H1 (cell line): ENCODE data around the gene ANKRD17. TPM values are rescaled to one million over a fixed set of nuclear protein-coding genes. Genes with fewer than 3 reads are reported as not detected.

Experiments used
- CBX5 ChIP-seq: fragments of 300-800, 300-1000 bp; sonication (generic); IDR thresholded peaks from 2 replicates; pipeline ENCODE4 v1.7.1; 2016; ENCODE audit warnings: antibody characterized with exemption, low read length, low read depth
- CHD2 ChIP-seq: IDR thresholded peaks from 2 replicates; pipeline ENCODE4 v1.6.1; 2012; ENCODE audit warnings: low read length, improper control_type of control experiment
- CTBP2 ChIP-seq: IDR thresholded peaks from 2 replicates; pipeline ENCODE4 v1.7.0; 2011; ENCODE audit warnings: borderline replicate concordance, mild to moderate bottlenecking, moderate library complexity, mixed read lengths, low read length; ENCODE audit not compliant: insufficient read depth, insufficient read length
- EP300 ChIP-seq, 2 experiments: IDR thresholded peaks; 1 replicate in 1 of 2; 2 replicates in 1 of 2; pipeline ENCODE4 v1.6.1; 2011 to 2012; ENCODE audit warnings: low read depth in 2 of 2, low read length in 2 of 2, mild to moderate bottlenecking in 2 of 2, borderline replicate concordance in 1 of 2, inconsistent platforms in 1 of 2, moderate library complexity in 1 of 2
- JUN ChIP-seq: IDR thresholded peaks from 2 replicates; pipeline ENCODE4 v1.6.1; 2011; ENCODE audit warnings: low read depth, mild to moderate bottlenecking, improper control_type of control experiment, low read length
- JUND ChIP-seq: IDR thresholded peaks from 2 replicates; pipeline ENCODE4 v1.6.1; 2011; ENCODE audit warnings: mild to moderate bottlenecking, improper control_type of control experiment, low read length
- KDM1A ChIP-seq: fragments of 200-600, 300-600 bp; sonication (generic); IDR thresholded peaks from 2 replicates; pipeline ENCODE4 v1.7.1; 2016; ENCODE audit warnings: mild to moderate bottlenecking, low read length, borderline replicate concordance
- RAD21 ChIP-seq, 2 experiments: IDR thresholded peaks in 1 of 2; conservative IDR thresholded peaks in 1 of 2; 2 replicates each; pipeline ENCODE4 v1.6.1; 2011; ENCODE audit warnings: low read depth in 2 of 2, low read length in 2 of 2, improper control_type of control experiment in 1 of 2, inconsistent platforms in 1 of 2, mild to moderate bottlenecking in 1 of 2, moderate library complexity in 1 of 2
- SP2 ChIP-seq: IDR thresholded peaks from 2 replicates; pipeline ENCODE4 v1.6.1; 2012; ENCODE audit warnings: mild to moderate bottlenecking, low read length, inconsistent platforms
- polyA plus RNA-seq, 7 experiments: library from polyadenylated mRNA; depleted of rRNA in 3 of 7; stranded (reverse) in 5 of 7; unstranded in 2 of 7; fragments of >200 nt in 5 of 7; fragments of 200-250 nt in 2 of 7; gene quantifications; 1 replicate in 5 of 7; 2 replicates in 1 of 7; 4 replicates in 1 of 7; pipeline versions ENCODE4 v1.2.1 to v1.2.3, GENCODE V29; 2011 to 2013; ENCODE audit warnings: missing spikeins in 2 of 7, mixed read lengths in 2 of 7
- total RNA-seq: library from RNA; stranded (reverse); fragmentation: NEBNext Ultra II Directional; extraction: Animal tissue kit (Norgen Biotek cat#: 25700); gene quantifications from 2 replicates; pipeline ENCODE4 v1.2.1, GENCODE V29; 2021
- TF ChIP-seq, protein P1 (sequence below): fragments of 300-600 bp; sonication (generic); IDR thresholded peaks from 2 replicates; pipeline ENCODE4 v1.7.1; 2012; ENCODE audit warnings: low read length, moderate library complexity, mild to moderate bottlenecking, inconsistent platforms; ENCODE audit not compliant: insufficient replicate concordance

The ANKRD17 gene
- total and polyA plus RNA-seq, 2 of the 8 experiments (the other 6 are each of a cell fraction or from before 2014, with no cell fraction given), result 42.4 to 93.7 TPM

DNA sequence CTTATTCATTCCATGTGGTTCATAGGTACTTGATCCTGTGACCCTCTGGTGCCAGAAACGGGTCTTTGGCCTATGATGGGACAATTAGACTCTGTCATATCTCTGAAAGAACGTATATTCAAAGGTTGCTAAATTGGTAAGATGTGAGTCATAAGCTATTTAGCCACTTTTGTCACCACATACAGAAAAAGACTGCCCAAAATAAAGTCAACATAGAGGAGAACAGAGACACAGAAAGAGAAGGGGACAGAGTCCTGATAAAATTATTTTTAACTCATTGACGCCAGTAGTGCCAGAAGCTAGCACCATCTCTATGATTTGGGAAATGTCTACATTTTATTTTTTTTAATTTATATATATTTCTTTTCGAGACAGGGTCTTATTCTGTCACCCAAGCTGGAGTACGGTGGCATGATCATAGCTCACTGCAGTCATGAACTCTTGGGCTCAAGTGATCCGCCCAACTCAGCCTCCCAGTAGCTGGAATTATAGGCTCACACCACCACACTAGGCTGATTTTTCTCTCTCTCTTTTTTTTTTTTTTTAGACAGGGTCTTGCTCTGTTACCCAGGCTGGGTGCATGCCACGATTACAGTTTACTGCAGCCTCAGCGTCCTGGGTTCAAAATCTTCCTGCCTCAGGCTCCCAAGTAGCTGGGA, 96.9 kb downstream of the ANKRD17 start (continued):
- TF ChIP-seq, protein P1, sequence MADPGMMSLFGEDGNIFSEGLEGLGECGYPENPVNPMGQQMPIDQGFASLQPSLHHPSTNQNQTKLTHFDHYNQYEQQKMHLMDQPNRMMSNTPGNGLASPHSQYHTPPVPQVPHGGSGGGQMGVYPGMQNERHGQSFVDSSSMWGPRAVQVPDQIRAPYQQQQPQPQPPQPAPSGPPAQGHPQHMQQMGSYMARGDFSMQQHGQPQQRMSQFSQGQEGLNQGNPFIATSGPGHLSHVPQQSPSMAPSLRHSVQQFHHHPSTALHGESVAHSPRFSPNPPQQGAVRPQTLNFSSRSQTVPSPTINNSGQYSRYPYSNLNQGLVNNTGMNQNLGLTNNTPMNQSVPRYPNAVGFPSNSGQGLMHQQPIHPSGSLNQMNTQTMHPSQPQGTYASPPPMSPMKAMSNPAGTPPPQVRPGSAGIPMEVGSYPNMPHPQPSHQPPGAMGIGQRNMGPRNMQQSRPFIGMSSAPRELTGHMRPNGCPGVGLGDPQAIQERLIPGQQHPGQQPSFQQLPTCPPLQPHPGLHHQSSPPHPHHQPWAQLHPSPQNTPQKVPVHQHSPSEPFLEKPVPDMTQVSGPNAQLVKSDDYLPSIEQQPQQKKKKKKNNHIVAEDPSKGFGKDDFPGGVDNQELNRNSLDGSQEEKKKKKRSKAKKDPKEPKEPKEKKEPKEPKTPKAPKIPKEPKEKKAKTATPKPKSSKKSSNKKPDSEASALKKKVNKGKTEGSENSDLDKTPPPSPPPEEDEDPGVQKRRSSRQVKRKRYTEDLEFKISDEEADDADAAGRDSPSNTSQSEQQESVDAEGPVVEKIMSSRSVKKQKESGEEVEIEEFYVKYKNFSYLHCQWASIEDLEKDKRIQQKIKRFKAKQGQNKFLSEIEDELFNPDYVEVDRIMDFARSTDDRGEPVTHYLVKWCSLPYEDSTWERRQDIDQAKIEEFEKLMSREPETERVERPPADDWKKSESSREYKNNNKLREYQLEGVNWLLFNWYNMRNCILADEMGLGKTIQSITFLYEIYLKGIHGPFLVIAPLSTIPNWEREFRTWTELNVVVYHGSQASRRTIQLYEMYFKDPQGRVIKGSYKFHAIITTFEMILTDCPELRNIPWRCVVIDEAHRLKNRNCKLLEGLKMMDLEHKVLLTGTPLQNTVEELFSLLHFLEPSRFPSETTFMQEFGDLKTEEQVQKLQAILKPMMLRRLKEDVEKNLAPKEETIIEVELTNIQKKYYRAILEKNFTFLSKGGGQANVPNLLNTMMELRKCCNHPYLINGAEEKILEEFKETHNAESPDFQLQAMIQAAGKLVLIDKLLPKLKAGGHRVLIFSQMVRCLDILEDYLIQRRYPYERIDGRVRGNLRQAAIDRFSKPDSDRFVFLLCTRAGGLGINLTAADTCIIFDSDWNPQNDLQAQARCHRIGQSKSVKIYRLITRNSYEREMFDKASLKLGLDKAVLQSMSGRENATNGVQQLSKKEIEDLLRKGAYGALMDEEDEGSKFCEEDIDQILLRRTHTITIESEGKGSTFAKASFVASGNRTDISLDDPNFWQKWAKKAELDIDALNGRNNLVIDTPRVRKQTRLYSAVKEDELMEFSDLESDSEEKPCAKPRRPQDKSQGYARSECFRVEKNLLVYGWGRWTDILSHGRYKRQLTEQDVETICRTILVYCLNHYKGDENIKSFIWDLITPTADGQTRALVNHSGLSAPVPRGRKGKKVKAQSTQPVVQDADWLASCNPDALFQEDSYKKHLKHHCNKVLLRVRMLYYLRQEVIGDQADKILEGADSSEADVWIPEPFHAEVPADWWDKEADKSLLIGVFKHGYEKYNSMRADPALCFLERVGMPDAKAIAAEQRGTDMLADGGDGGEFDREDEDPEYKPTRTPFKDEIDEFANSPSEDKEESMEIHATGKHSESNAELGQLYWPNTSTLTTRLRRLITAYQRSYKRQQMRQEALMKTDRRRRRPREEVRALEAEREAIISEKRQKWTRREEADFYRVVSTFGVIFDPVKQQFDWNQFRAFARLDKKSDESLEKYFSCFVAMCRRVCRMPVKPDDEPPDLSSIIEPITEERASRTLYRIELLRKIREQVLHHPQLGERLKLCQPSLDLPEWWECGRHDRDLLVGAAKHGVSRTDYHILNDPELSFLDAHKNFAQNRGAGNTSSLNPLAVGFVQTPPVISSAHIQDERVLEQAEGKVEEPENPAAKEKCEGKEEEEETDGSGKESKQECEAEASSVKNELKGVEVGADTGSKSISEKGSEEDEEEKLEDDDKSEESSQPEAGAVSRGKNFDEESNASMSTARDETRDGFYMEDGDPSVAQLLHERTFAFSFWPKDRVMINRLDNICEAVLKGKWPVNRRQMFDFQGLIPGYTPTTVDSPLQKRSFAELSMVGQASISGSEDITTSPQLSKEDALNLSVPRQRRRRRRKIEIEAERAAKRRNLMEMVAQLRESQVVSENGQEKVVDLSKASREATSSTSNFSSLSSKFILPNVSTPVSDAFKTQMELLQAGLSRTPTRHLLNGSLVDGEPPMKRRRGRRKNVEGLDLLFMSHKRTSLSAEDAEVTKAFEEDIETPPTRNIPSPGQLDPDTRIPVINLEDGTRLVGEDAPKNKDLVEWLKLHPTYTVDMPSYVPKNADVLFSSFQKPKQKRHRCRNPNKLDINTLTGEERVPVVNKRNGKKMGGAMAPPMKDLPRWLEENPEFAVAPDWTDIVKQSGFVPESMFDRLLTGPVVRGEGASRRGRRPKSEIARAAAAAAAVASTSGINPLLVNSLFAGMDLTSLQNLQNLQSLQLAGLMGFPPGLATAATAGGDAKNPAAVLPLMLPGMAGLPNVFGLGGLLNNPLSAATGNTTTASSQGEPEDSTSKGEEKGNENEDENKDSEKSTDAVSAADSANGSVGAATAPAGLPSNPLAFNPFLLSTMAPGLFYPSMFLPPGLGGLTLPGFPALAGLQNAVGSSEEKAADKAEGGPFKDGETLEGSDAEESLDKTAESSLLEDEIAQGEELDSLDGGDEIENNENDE, result no peak
- TF ChIP-seq KDM1A (no peak), CTBP2 (no peak), EP300 (IDR thresholded peaks at IDR 0.05; ENCODE audit: borderline replicate concordance in 1 of 2, low read depth in 2 of 2, low read length in 2 of 2) (no peak), JUND (no peak), JUN (no peak), SP2 (no peak), CHD2 (no peak), CBX5 (no peak), RAD21 (IDR thresholded peaks at IDR 0.05 in 1 of 2, conservative IDR thresholded peaks at IDR 0.05 in 1 of 2; ENCODE audit: low read depth in 2 of 2, low read length in 2 of 2) (no peak)
